OCI-LY7 (cell line): ENCODE measurements around the gene CORO2B. TPM values are rescaled to one million over a fixed set of nuclear protein-coding genes. Genes with fewer than 3 reads are reported as not detected.

Experiments
- BruUV-seq: library from RNA; stranded (reverse); fragments of 400-500 nt; replicated peaks from 2 replicates; lab custom pipeline; 2021; lab: Mats Ljungman, UMichigan
- CTCF ChIA-PET: fragments of 300-600 bp; sonication (Branson Sonifier 250); formaldehyde crosslinking; loops from one replicate; lab custom pipeline; 2022; ENCODE audit warnings: antibody characterized with exemption; ENCODE audit not compliant: unreplicated experiment; lab: Charles Lee
- POLR2A ChIA-PET: fragments of 300-600 bp; sonication (Branson Sonifier 250); formaldehyde crosslinking; loops from one replicate; lab custom pipeline; 2022; ENCODE audit warnings: antibody characterized with exemption; lab: Charles Lee
- DNase-seq: peaks from one replicate; pipeline ENCODE4 v3.0.0-alpha.2; 2015; ENCODE audit warnings: low spot score
- H2AFZ ChIP-seq: fragments of 200-600 bp; sonication (generic), shearing (Covaris generic); 2 replicates; pipeline ENCODE4 v1.6.1; 2014; ENCODE audit warnings: mild to moderate bottlenecking, antibody characterized with exemption, low read length, moderate library complexity
- H3K27ac ChIP-seq: fragments of 200-600 bp; sonication (generic); 2 replicates; pipeline ENCODE4 v1.5.1; 2014; ENCODE audit warnings: mixed run types, low read depth, mild to moderate bottlenecking, moderate library complexity, low read length, inconsistent platforms; ENCODE audit not compliant: poor library complexity, severe bottlenecking
- H3K36me3 ChIP-seq: fragments of 200-600 bp; sonication (generic); 2 replicates; pipeline ENCODE4 v1.6.1; 2014; ENCODE audit warnings: mild to moderate bottlenecking, antibody characterized with exemption, low read length, moderate library complexity, mixed read lengths; ENCODE audit not compliant: insufficient read depth
- H3K4me1 ChIP-seq: fragments of 200-600 bp; sonication (generic); 2 replicates; pipeline ENCODE4 v1.5.1; 2014; ENCODE audit warnings: mild to moderate bottlenecking, low read length; ENCODE audit not compliant: insufficient read depth, poor library complexity, severe bottlenecking
- H3K4me2 ChIP-seq: fragments of 200-600 bp; sonication (generic); 2 replicates; pipeline ENCODE4 v1.6.1; 2014; ENCODE audit warnings: mild to moderate bottlenecking, low read length
- H3K4me3 ChIP-seq: fragments of 200-600 bp; sonication (generic); 2 replicates; pipeline ENCODE4 v1.5.1; 2014; ENCODE audit warnings: mild to moderate bottlenecking, low read depth, low read length; ENCODE audit not compliant: poor library complexity, severe bottlenecking
- H3K79me2 ChIP-seq: fragments of 200-600 bp; sonication (generic); 2 replicates; pipeline ENCODE4 v1.6.1; 2016; ENCODE audit warnings: low read depth, mild to moderate bottlenecking, low read length, moderate library complexity, mixed read lengths; ENCODE audit not compliant: insufficient read depth
- H3K9me2 ChIP-seq: fragments of 200-600 bp; sonication (generic); 2 replicates; pipeline ENCODE4 v1.6.1; 2016; ENCODE audit warnings: mild to moderate bottlenecking, low read length, mixed read lengths; ENCODE audit not compliant: insufficient read depth
- H3K9me3 ChIP-seq: fragments of 200-600 bp; sonication (generic); 2 replicates; pipeline ENCODE4 v1.6.1; 2014; ENCODE audit warnings: mild to moderate bottlenecking, mixed run types, low read length, mixed read lengths
- H4K20me1 ChIP-seq: fragments of 200-600 bp; sonication (generic); 2 replicates; pipeline ENCODE4 v1.6.1; 2014; ENCODE audit warnings: mild to moderate bottlenecking, antibody characterized with exemption, low read length, moderate library complexity, mixed read lengths; ENCODE audit not compliant: insufficient read depth
- EZH2phosphoT487 ChIP-seq: fragments of 200-600 bp; sonication (generic); IDR thresholded peaks from 2 replicates; pipeline ENCODE4 v1.6.1; 2018; ENCODE audit warnings: low read depth, borderline replicate concordance, mild to moderate bottlenecking, mixed run types, antibody characterized with exemption, low read length, moderate library complexity, mixed read lengths
- intact Hi-C: fragments of 100-400 bp; cut with micrococcal nuclease; formaldehyde crosslinking; loops from one replicate; pipeline ENCODE4 v1.10.0; 2022; ENCODE audit not compliant: unreplicated experiment
- total RNA-seq, 2 experiments: library from RNA; depleted of rRNA in 1 of 2; stranded (reverse); fragments of >200 nt in 1 of 2; shearing (Covaris generic) in 1 of 2; gene quantifications; 2 replicates each; pipeline ENCODE4 v1.2.3, GENCODE V29; 2014 to 2022
- TF ChIP-seq, protein P1 (sequence below): fragments of 200-600 bp; sonication (generic); conservative IDR thresholded peaks from 2 replicates; pipeline ENCODE4 v1.5.1; 2014; ENCODE audit warnings: mild to moderate bottlenecking, antibody characterized with exemption, low read length, moderate library complexity, mixed read lengths

The CORO2B gene
- total RNA-seq, 2 experiments from 2014 or later = 7.4 to 12.5 TPM

- no peaks in the 10 kb centered on the region for H3K9me3 ChIP-seq
- intact Hi-C loops = no loop called here
- BruUV-seq = no TSS peak
- CTCF ChIA-PET = no interaction called here
- H3K27ac ChIP-seq = no peak overlapping the region
- no peaks in the 10 kb centered on the region for H3K79me2 ChIP-seq
- no peak overlapping the region for H3K4me2 ChIP-seq
- peaks cover 8% of the 10 kb centered on the region; the same call in 1 of the 2 replicates for H3K36me3 ChIP-seq
- H3K9me2 ChIP-seq = no peaks in the 10 kb centered on the region
- no peak overlapping the region for H2AFZ ChIP-seq
- H4K20me1 ChIP-seq = no peaks in the 10 kb centered on the region
- no peak for DNase-seq
- no peak overlapping the region for H3K4me3 ChIP-seq
- no peak for TF ChIP-seq EZH2phosphoT487
- peaks cover 10% of the 10 kb centered on the region for H3K4me1 ChIP-seq
- POLR2A ChIA-PET = no interaction called here
Measured at GRCh38 chr15:68606375-68606774, 27.6 kb downstream of the CORO2B start.

DNA sequence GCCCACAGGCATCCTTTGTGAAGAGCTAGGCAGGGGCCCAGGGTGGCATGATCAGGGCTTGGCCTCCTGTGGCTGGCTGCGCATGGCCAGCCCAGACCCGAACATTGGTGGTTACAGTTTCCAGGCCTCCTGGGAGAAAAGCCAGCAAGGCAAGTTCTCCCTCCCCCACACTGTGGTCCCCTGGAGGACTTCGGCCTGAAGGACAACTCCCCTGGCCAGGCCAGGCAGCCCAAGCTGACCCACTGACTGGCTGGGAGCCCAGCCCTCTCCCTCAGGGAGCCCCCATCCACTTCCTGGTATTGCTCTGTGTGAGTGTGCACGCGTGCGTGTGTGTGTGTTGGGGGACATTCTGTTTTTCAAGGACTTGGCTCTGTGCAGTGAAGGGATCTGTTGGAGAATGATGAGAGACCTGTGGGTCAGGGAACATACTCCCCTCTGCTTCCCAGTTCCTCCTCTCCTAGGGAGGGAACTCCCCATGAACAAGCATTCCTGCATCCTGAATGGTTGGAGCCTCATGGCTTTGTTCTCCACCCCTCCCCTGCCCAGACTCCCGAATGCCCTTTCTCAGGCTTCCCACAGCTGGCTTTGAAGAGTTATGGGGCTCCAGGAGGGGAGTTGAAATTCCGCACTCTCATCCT, 29.5 kb downstream of the CORO2B start:
- TF ChIP-seq, protein P1, sequence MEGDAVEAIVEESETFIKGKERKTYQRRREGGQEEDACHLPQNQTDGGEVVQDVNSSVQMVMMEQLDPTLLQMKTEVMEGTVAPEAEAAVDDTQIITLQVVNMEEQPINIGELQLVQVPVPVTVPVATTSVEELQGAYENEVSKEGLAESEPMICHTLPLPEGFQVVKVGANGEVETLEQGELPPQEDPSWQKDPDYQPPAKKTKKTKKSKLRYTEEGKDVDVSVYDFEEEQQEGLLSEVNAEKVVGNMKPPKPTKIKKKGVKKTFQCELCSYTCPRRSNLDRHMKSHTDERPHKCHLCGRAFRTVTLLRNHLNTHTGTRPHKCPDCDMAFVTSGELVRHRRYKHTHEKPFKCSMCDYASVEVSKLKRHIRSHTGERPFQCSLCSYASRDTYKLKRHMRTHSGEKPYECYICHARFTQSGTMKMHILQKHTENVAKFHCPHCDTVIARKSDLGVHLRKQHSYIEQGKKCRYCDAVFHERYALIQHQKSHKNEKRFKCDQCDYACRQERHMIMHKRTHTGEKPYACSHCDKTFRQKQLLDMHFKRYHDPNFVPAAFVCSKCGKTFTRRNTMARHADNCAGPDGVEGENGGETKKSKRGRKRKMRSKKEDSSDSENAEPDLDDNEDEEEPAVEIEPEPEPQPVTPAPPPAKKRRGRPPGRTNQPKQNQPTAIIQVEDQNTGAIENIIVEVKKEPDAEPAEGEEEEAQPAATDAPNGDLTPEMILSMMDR = no peak
- H3K4me3 ChIP-seq = no peak overlapping the region
- no peak overlapping the region for H3K4me2 ChIP-seq
- H3K79me2 ChIP-seq = no peaks in the 10 kb centered on the region
- no peaks in the 10 kb centered on the region for H3K9me3 ChIP-seq
- no peaks in the 10 kb centered on the region for H3K4me1 ChIP-seq
- intact Hi-C loops = no loop called here
- no peak overlapping the region for H2AFZ ChIP-seq
- H3K9me2 ChIP-seq = no peaks in the 10 kb centered on the region
- no peak overlapping the region for H3K27ac ChIP-seq
- peaks cover 8% of the 10 kb centered on the region; the same call in 1 of the 2 replicates for H3K36me3 ChIP-seq
- H4K20me1 ChIP-seq = no peaks in the 10 kb centered on the region
- ChIA-PET CTCF (interaction anchor here (0.6 kb wide), 1 partner anchor 20 kb away, joined by 3 read pairs; no protein-coding TSS in a partner anchor), POLR2A (interaction anchor here (0.6 kb wide), 1 partner anchor 87 kb away, joined by 3 read pairs; no protein-coding TSS in a partner anchor)
- no TSS peak for BruUV-seq
- DNase-seq = no peak

GRCh38 chr15:68608844-68609232, 30.0 kb downstream of the CORO2B start:
- TF ChIP-seq, protein P1 = no peak
- TF ChIP-seq EZH2phosphoT487 = no peak
- ChIA-PET CTCF (no interaction called here), POLR2A (no interaction called here)
- DNase-seq = no peak
- BruUV-seq = no TSS peak
- Histone ChIP-seq H3K4me1 (no peaks in the 10 kb centered on the region), H4K20me1 (no peaks in the 10 kb centered on the region), H2AFZ (no peak overlapping the region), H3K4me2 (no peak overlapping the region), H3K36me3 (peaks cover 8% of the 10 kb centered on the region; the same call in 1 of the 2 replicates), H3K27ac (no peak overlapping the region), H3K9me2 (no peaks in the 10 kb centered on the region), H3K9me3 (no peaks in the 10 kb centered on the region), H3K4me3 (no peak overlapping the region), H3K79me2 (no peaks in the 10 kb centered on the region)
- intact Hi-C loops = no loop called here
